SK-N-SH (cell line): Measurements from ENCODE around the gene MAN2A2. TPM values are rescaled to one million over a fixed set of nuclear protein-coding genes. Genes with fewer than 3 reads are reported as not detected.

Experiments used
- CTCF ChIA-PET: fragments of 300-600, 350-600 bp; formaldehyde crosslinking; extraction: SDS; loops from one replicate; lab custom pipeline; 2021; lab: Yijun Ruan, JAX
- POLR2A ChIA-PET: fragments of 350-600 bp; sonication (Branson Sonifier 250); formaldehyde crosslinking; extraction: SDS; loops from one replicate; lab custom pipeline; 2020; ENCODE audit warnings: antibody characterized with exemption, inconsistent platforms; lab: Yijun Ruan, JAX
- DNase-seq: peaks from one replicate; pipeline ENCODE4 v3.0.0; 2012
- H2AFZ ChIP-seq: fragments of 200-600 bp; sonication (generic); 2 replicates; pipeline ENCODE4 v1.8.1; 2016; ENCODE audit warnings: antibody characterized with exemption, mild to moderate bottlenecking, low read depth
- H3F3A ChIP-seq: fragments of 200-600 bp; sonication (generic); replicated peaks from 2 replicates; pipeline ENCODE3; 2016; ENCODE audit warnings: antibody characterized with exemption, mild to moderate bottlenecking; ENCODE audit not compliant: insufficient read depth
- H3K27ac ChIP-seq, 2 experiments: fragments of 200-500 bp in 1 of 2; fragments of 200-600 bp in 1 of 2; sonication (Bioruptor generic) in 1 of 2; sonication (generic), shearing (Covaris generic) in 1 of 2; 2 replicates each; pipeline versions ENCODE4 v1.5.1 to v1.6.1; 2014 to 2016; ENCODE audit warnings: low read depth in 2 of 2, inconsistent platforms in 1 of 2, low read length in 1 of 2, mild to moderate bottlenecking in 1 of 2, mixed read lengths in 1 of 2
- H3K27me3 ChIP-seq: fragments of 200-600 bp; sonication (generic), shearing (Covaris generic); 2 replicates; pipeline ENCODE4 v1.6.1; 2016; ENCODE audit warnings: mixed run types; ENCODE audit not compliant: insufficient read depth
- H3K36me3 ChIP-seq, 2 experiments: fragments of 200-500 bp in 1 of 2; fragments of 200-600 bp in 1 of 2; sonication (Bioruptor generic) in 1 of 2; sonication (generic) in 1 of 2; replicated peaks in 1 of 2; 2 replicates each; pipeline versions ENCODE3 to v1.5.1; 2014 to 2016; ENCODE audit warnings: low read length in 1 of 2, mild to moderate bottlenecking in 1 of 2; ENCODE audit not compliant: insufficient read depth in 2 of 2, control insufficient read depth in 1 of 2
- H3K4me1 ChIP-seq, 2 experiments: fragments of 200-500 bp in 1 of 2; fragments of 200-600 bp in 1 of 2; sonication (Bioruptor generic) in 1 of 2; sonication (generic), shearing (Covaris generic) in 1 of 2; 2 replicates each; pipeline versions ENCODE4 v1.5.1 to v1.6.1; 2014 to 2016; ENCODE audit warnings: low read depth in 1 of 2, low read length in 1 of 2, mixed run types in 1 of 2; ENCODE audit not compliant: insufficient read depth in 2 of 2, control insufficient read depth in 1 of 2
- H3K4me2 ChIP-seq: fragments of 200-600 bp; sonication (generic), shearing (Covaris generic); 2 replicates; pipeline ENCODE4 v1.6.1; 2017; ENCODE audit warnings: mixed run types
- H3K4me3 ChIP-seq, 2 experiments: fragments of 200-500 bp in 1 of 2; fragments of 200-600 bp in 1 of 2; sonication (Bioruptor generic) in 1 of 2; sonication (generic), shearing (Covaris generic) in 1 of 2; 2 replicates each; pipeline versions ENCODE4 v1.5.1 to v1.8.1; 2014 to 2016; ENCODE audit warnings: low read depth in 2 of 2, inconsistent platforms in 1 of 2, low read length in 1 of 2, mild to moderate bottlenecking in 1 of 2, mixed read lengths in 1 of 2, moderate library complexity in 1 of 2
- H3K79me2 ChIP-seq: fragments of 200-600 bp; sonication (generic); 2 replicates; pipeline ENCODE4 v1.8.1; 2017; ENCODE audit warnings: mild to moderate bottlenecking; ENCODE audit not compliant: insufficient read depth
- H3K9ac ChIP-seq: fragments of 200-600 bp; sonication (generic); 2 replicates; pipeline ENCODE4 v1.6.1; 2017; ENCODE audit warnings: mixed run types
- H3K9me2 ChIP-seq: fragments of 200-600 bp; sonication (generic); 2 replicates; pipeline ENCODE4 v1.6.1; 2017; ENCODE audit warnings: mixed run types
- H3K9me3 ChIP-seq: fragments of 200-600 bp; sonication (generic); 2 replicates; pipeline ENCODE4 v1.6.1; 2017; ENCODE audit warnings: mixed run types, mild to moderate bottlenecking, moderate library complexity
- H4K20me1 ChIP-seq: fragments of 200-600 bp; sonication (generic); 2 replicates; pipeline ENCODE4 v1.6.1; 2017; ENCODE audit warnings: mild to moderate bottlenecking, mixed run types; ENCODE audit not compliant: insufficient read depth
- EP300 ChIP-seq, 2 experiments: IDR thresholded peaks; 2 replicates each; pipeline versions ENCODE4 v1.4.0 to v1.6.1; 2012; ENCODE audit warnings: borderline replicate concordance in 1 of 2, low read depth in 1 of 2, low read length in 1 of 2
- EZH2phosphoT487 ChIP-seq: fragments of 200-600 bp; sonication (generic); IDR thresholded peaks from 2 replicates; pipeline ENCODE4 v1.6.1; 2017; ENCODE audit warnings: low read depth, mixed run types, mild to moderate bottlenecking, antibody characterized with exemption, moderate library complexity, borderline replicate concordance
- FOXJ3 ChIP-seq: sonication (generic); formaldehyde crosslinking; IDR thresholded peaks from 2 replicates; pipeline ENCODE4 v1.5.1; 2020; ENCODE audit warnings: mild to moderate bottlenecking, missing genetic modification reagents
- GATA2 ChIP-seq: sonication (generic); formaldehyde crosslinking; IDR thresholded peaks from 2 replicates; pipeline ENCODE4 v1.5.0; 2020; ENCODE audit warnings: mild to moderate bottlenecking, missing genetic modification reagents
- MEF2A ChIP-seq: IDR thresholded peaks from 2 replicates; pipeline ENCODE4 v1.4.0; 2012; ENCODE audit warnings: low read depth, borderline replicate concordance
- NRF1 ChIP-seq: IDR thresholded peaks from 2 replicates; pipeline ENCODE4 v1.6.1; 2012; ENCODE audit warnings: low read depth, mild to moderate bottlenecking, low read length
- PBX3 ChIP-seq: IDR thresholded peaks from 2 replicates; pipeline ENCODE4; 2012
- RAD21 ChIP-seq: IDR thresholded peaks from 2 replicates; pipeline ENCODE4 v1.6.1; 2012; ENCODE audit warnings: mild to moderate bottlenecking, low read length
- RCOR1 ChIP-seq: fragments of 150-350 bp; IDR thresholded peaks from 2 replicates; pipeline ENCODE4 v1.6.1; 2017; ENCODE audit warnings: antibody characterized with exemption, low read length
- TAF1 ChIP-seq: IDR thresholded peaks from 2 replicates; pipeline ENCODE4 v1.6.1; 2012; ENCODE audit warnings: low read depth, mild to moderate bottlenecking, low read length, moderate library complexity, borderline replicate concordance
- TEAD4 ChIP-seq: IDR thresholded peaks from 2 replicates; pipeline ENCODE4 v1.4.0; 2012; ENCODE audit warnings: mild to moderate bottlenecking, borderline replicate concordance; ENCODE audit not compliant: insufficient read depth
- YY1 ChIP-seq: IDR thresholded peaks from 2 replicates; pipeline ENCODE4 v1.4.0; 2012; ENCODE audit warnings: low read depth, mild to moderate bottlenecking
- WGBS: methylation state at CpG from one replicate; pipeline ENCODE4 v1.1.6; 2017; ENCODE audit warnings: low lambda C conversion rate; 5-methylcytosine and 5-hydroxymethylcytosine counted together
- polyA plus RNA-seq, 3 experiments: library from polyadenylated mRNA; depleted of rRNA; stranded (reverse); fragments of >200 nt; gene quantifications; 2 replicates each; pipeline ENCODE4 v1.2.3, GENCODE V29; 2012
- TF ChIP-seq, protein P1 (sequence below): fragments of 200-600 bp; sonication (generic); IDR thresholded peaks from 2 replicates; pipeline ENCODE4 v1.6.1; 2017; ENCODE audit warnings: antibody characterized with exemption, mild to moderate bottlenecking, moderate library complexity
- TF ChIP-seq, protein P2 (sequence below): fragments of 150-350 bp; IDR thresholded peaks from 2 replicates; pipeline ENCODE4 v1.6.1; 2016; ENCODE audit warnings: mild to moderate bottlenecking, low read depth, low read length
- TF ChIP-seq, protein P3 (sequence below): IDR thresholded peaks from 2 replicates; pipeline ENCODE4 v1.4.0; 2012; ENCODE audit warnings: low read depth, borderline replicate concordance

Gene MAN2A2
- polyA plus RNA-seq, 1 of the 3 experiments (the other 2 are of a cell fraction), result 35.0 TPM

GRCh38 chr15:90934949-90935751, 32.0 kb downstream of the MAN2A2 start, which contains the start of gene UNC45A (continued):
- TF ChIP-seq, protein P1, sequence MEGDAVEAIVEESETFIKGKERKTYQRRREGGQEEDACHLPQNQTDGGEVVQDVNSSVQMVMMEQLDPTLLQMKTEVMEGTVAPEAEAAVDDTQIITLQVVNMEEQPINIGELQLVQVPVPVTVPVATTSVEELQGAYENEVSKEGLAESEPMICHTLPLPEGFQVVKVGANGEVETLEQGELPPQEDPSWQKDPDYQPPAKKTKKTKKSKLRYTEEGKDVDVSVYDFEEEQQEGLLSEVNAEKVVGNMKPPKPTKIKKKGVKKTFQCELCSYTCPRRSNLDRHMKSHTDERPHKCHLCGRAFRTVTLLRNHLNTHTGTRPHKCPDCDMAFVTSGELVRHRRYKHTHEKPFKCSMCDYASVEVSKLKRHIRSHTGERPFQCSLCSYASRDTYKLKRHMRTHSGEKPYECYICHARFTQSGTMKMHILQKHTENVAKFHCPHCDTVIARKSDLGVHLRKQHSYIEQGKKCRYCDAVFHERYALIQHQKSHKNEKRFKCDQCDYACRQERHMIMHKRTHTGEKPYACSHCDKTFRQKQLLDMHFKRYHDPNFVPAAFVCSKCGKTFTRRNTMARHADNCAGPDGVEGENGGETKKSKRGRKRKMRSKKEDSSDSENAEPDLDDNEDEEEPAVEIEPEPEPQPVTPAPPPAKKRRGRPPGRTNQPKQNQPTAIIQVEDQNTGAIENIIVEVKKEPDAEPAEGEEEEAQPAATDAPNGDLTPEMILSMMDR, result no peak; the same call in 1 of the 2 replicates
- no peak for TF ChIP-seq PBX3
- TF ChIP-seq RAD21, result no peak
- TF ChIP-seq, protein P2, sequence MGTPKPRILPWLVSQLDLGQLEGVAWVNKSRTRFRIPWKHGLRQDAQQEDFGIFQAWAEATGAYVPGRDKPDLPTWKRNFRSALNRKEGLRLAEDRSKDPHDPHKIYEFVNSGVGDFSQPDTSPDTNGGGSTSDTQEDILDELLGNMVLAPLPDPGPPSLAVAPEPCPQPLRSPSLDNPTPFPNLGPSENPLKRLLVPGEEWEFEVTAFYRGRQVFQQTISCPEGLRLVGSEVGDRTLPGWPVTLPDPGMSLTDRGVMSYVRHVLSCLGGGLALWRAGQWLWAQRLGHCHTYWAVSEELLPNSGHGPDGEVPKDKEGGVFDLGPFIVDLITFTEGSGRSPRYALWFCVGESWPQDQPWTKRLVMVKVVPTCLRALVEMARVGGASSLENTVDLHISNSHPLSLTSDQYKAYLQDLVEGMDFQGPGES, result no peak
- no peak for TF ChIP-seq MEF2A
- 0 out of 2 replicates have a peak, but pooled peaks have one; percentile 58 for TF ChIP-seq TAF1
- TF ChIP-seq GATA2 (CRISPR knock-in tag), result no peak
- TF ChIP-seq EP300 (IDR thresholded peaks at IDR 0.05; ENCODE audit: borderline replicate concordance in 1 of 2, low read depth in 1 of 2, low read length in 1 of 2), result no peak
- TF ChIP-seq RCOR1, result no peak
- TF ChIP-seq YY1, result no peak

DNA sequence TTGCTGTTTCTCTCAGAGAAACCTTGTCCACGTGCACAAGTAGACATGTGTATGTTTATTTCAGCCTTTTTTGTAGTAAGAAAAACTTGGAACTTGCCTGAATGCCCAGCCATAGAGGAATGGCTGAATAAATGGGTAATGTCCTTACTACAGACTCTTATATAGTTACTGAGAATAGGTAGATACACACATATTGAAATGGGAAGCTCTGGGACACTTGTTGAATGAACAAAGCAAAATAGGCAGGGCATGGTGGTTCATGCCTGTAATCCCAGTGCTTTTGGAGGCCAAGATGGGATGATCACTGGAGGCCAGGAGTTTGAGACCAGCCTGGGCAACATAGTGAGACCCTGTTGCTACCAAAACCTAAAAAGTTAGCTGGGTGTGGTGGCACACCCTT, 33.7 kb downstream of the MAN2A2 start:
- H3K79me2 ChIP-seq, result peaks cover 23% of the 10 kb centered on the region
- peaks cover 7% of the 10 kb centered on the region for H3F3A ChIP-seq
- H3K27me3 ChIP-seq, result no peaks in the 10 kb centered on the region
- H3K27ac ChIP-seq, result no peak overlapping the region
- peaks cover 7 to 24% of the 10 kb centered on the region in 2 experiments; a peak in 2 of 4 replicates for H3K4me1 ChIP-seq
- H3K36me3 ChIP-seq, result peaks cover 28 to 43% of the 10 kb centered on the region in 2 experiments
- WGBS, result 68% methylated on average over 1 of the region's 1 CpG
- H2AFZ ChIP-seq, result no peak overlapping the region
- H3K4me3 ChIP-seq, result peak overlapping the region in 1 of 2 experiments; percentile 96; a peak in 2 of 4 replicates
- H3K9me3 ChIP-seq, result no peaks in the 10 kb centered on the region
- ChIA-PET POLR2A (no interaction called here), CTCF (interaction anchor here (0.9 to 11.5 kb wide), 4 partner anchors 19 to 113 kb away, joined by 3 to 142 read pairs (median 8); partner anchors contain the start of gene RCCD1)
- H4K20me1 ChIP-seq, result no peaks in the 10 kb centered on the region
- H3K9ac ChIP-seq, result no peak overlapping the region
- H3K4me2 ChIP-seq, result peak overlapping the region; percentile 92
- no peak for DNase-seq
- TF ChIP-seq TEAD4, result no peak
- TF ChIP-seq FOXJ3 (CRISPR knock-in tag), result no peak
- TF ChIP-seq, protein P3, sequence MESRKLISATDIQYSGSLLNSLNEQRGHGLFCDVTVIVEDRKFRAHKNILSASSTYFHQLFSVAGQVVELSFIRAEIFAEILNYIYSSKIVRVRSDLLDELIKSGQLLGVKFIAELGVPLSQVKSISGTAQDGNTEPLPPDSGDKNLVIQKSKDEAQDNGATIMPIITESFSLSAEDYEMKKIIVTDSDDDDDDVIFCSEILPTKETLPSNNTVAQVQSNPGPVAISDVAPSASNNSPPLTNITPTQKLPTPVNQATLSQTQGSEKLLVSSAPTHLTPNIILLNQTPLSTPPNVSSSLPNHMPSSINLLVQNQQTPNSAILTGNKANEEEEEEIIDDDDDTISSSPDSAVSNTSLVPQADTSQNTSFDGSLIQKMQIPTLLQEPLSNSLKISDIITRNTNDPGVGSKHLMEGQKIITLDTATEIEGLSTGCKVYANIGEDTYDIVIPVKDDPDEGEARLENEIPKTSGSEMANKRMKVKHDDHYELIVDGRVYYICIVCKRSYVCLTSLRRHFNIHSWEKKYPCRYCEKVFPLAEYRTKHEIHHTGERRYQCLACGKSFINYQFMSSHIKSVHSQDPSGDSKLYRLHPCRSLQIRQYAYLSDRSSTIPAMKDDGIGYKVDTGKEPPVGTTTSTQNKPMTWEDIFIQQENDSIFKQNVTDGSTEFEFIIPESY, result no peak
- no peak for TF ChIP-seq EP300 (IDR thresholded peaks at IDR 0.05; ENCODE audit: borderline replicate concordance in 1 of 2, low read depth in 1 of 2, low read length in 1 of 2)
- no peak for TF ChIP-seq EZH2phosphoT487
- no peak for TF ChIP-seq NRF1
- TF ChIP-seq, protein P2, result no peak
- H3K9me2 ChIP-seq, result no peaks in the 10 kb centered on the region
